Fibroblast of skin of right biceps (primary cell): ENCODE results near the gene DOCK6.
"Not testable (repeated sequence)": the region's sequence is repeated elsewhere in the genome, so short reads cannot be mapped to it uniquely, and the experiment has no call there.

ENCODE experiments used
- DNase-seq: peaks from one replicate; pipeline ENCODE4 v3.0.0-alpha.2; 2013

DOCK6 gene

DNA sequence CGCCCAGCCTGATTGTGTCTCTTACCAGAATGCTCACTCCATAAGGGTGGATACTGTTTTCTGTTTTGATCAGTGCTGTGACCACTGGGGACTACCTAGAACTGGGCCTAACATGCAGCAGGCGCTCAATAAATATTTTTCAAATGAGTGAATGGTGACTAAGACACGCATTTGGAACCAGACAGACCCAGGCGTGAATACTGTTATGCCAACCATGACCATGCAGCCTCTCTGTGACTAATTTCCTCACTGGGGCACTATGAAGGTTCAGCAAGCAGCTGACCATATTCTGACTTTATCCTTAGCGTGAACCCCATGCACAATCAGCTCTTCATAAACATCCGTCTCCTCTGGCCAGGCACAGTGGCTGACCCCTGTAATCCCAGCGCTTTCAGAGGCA is 93.8 kb downstream of the DOCK6 start:
- DNase-seq = peak; percentile 89

DNA sequence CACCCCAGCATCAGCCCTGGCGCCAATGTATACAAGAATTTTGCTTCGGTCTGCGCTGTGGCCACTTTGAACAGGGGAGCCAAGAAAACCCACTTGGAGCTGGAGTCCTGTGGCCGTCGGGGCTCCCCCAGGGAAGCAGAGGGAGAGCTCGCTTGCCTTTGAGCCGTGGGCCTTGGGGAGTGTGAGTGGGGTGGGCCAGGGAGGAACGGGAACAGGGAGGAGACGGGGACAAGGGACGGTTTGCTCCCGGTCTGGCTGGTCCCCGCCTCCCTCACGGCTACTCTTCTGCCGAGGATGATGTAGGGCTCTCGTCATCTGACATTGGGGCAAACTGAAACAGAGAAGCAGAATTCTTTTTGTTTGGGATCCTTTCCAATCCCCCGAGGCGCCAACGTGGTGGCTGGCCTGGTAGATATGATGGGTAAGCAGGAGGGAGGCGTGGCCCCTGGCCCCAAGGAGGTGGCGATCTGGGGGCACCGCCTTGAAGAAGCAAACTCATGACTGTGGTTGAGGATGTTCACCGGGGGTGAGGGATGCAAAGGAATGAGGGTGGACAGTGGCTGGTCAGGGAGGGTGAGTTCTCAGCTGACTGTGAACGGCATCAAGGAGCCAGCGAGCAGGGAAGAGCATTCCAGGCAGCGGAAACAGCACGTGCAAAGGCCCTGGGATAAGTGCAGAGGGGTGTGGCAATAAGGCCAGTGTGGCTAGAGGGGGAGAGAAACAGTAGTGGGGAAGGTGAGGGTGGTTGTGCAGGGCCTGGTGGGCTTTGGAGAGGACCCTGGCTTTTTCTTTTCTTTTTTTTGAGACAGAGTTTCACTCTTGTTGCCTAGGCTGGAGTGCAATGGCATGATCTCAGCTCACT is 95.8 kb downstream of the DOCK6 start:
- no peak for DNase-seq

DNA sequence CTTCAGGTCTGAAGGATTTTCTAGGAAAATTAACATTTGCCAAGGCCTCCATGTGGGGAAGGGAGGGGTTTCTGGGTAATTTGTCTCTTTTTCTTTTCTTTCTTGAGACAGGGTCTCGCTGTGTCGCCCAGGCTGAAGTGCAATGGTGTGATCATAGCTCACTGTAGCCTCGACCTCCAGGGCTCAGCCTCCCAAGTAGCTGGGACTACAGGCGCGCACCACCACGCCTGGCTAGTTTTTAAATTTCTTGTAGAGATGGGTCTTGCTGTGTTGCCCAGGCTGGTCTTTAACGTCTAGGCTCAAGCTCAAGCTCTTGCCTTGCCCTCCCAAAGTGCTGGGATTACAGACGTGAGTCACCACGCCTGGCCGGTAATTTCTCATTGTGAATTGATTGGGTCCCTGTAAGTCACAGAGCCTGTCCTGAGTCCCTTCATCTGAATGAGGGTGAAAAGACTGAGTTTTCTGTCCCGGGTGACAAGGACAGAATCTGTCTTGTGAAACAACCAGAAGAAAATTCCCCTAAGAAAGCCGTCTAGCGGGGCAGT is 96.8 kb downstream of the DOCK6 start:
- DNase-seq = peak; percentile 44

DNA sequence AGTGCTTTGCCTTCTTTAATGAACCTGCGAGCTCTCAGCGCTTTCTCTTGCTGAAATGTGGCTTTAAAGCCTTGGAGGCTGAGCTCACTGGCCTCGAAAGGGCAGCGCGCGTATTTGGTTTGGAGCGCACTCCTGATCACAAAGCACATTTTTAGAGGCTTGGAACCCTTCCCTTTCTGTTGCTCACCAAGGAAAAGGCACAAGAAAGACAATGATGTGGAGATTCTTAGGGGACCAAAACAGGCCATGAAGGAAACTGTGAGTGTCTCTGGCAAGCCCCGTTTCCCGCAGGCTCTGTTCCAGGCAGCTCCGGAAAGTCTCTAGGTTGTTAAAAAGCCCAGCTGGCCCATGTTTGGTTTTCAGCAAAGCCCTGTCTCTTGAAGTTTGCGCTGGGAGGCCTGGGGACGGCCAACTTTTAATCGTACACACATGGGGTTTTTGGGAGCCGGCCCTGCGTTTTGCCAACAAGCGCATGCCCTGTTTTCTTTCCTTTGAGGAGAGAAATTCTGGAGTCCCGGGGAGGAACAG is 97.4 kb downstream of the DOCK6 start:
- peak; percentile 72 for DNase-seq

DNA sequence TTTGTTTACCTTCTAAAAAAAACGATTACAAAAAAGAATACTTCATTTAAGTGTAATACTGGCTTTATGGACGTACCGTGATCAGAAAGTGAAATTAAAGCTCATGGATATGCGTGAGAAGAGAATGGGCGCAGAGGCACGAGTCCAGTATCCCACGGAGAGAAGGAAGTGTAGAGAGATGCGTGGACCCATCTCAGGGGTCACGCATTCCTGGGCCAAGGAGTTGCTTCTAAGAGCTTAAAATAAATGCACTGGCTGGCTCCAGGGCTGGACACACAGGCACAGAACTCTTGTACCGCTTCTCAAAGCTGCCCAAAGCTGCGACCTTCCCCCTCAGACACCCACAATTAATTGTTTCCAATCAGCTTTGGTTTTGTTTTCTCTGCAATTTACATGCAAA is 98.0 kb downstream of the DOCK6 start:
- no peak for DNase-seq

DNA sequence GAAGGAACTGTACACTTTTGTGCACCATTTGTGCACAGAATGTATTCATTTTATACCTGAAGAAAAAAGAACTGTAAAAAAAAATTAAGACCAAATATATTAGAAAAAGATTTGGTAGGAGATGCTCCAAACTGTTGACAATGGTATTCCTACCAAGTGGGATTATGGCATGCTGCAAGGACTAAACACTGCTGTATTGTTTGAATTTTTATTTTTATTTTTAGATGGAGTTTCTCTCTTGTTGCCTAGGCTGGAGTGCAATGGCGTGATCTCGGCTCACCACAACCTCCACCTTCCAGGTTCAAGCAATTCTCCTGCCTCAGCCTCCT is 101.9 kb downstream of the DOCK6 start:
- not testable (repeated sequence) for DNase-seq

DNA sequence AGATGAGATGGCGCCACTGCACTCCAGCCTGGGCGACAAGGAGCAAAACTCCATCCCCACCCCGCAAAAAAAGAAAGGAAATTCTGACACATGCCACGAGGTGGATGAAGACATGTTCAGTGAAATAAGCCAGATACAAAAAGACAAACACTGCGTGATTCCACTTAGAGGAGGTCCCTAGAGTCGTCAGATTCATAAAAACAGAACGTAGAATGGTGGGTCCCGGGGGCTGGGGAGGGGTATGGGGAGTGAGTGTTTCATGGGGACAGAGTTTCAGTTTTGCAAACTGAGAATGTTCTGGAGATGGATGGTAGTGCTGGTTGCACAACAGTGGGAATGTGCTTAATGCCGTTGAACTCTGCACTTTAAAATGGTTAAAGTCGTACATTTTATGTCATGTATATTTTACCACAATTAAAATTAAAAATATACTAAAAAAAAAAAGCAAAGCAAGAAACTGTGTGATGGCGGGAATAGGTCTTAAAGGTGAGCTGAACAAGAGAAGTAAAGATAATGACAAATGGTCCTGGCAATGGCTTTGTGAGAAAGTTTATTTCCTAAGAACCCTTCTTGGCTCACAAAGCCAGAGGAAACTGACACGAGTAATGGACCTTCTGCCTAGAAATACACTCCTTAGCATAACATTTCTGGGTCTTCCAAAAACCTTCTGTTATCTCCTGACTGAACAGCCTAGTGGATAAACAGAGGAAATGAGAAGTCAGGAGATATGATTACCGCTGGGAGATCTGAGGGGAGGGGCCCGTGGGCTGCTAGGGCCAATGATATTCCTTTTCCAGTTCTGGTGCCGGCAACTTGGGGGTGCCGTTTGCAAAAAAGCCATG is 102.5 kb downstream of the DOCK6 start:
- DNase-seq = no peak

DNA sequence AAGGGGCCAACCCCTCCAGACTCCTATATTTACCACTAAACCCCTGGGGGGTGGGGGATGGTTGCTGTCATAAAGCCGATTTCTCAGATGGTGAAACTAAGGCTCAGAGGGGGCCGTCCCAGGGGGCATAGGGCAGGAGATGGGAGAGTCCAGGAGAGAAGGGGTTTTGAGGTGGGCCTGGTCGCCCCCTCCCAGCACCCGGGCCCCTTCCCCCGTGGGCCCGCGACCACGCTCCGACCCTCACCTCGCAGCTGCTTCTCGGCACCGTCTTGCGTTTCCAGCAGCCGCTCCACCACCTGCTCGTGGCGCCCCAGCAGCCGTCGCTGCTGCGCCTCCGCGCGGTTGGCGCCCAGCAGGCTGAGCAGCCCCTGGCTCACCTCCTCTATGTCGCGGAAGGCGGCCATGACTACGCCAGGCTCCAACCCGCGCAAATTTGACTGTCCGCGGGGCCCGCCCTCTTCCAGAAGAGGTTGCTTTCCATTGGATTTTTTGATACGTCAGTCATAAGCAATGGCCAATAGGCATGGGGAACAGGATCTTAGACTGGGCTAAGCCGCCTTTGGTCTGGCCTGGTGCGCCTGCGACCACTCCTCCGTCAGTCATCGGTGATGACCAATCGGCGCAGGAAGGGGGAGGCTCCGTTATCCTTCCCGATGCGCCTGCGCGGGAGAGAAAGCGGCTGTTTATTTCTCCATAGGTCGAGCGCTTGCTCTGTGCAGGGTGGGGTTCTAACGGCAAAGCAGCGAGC is 106.8 kb downstream of the DOCK6 start, which contains the start of gene SPC24:
TSS of gene SPC24 (minus strand) at position 410 of the 748 bp plus-strand sequence. CDS start at position 404, 6 bp downstream.
- peak; percentile 99 for DNase-seq

DNA sequence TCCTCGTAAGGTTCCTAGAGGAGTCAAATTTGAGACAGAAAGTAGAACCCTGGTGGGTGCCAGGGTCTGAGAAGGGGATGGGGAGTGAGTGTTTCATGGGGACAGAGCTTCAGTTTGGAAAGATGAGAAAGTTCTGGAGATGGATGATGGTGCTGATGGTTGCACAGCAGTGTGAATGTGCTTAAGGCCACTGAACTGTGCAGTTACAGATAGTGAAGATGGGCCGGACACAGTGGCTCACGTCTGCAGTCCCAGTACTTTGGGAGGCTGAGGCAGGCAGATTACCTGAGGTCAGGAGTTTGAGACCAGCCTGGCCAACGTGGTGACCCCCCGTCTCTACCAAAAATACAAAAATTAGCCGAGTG is 107.7 kb downstream of the DOCK6 start:
- no peak for DNase-seq

DNA sequence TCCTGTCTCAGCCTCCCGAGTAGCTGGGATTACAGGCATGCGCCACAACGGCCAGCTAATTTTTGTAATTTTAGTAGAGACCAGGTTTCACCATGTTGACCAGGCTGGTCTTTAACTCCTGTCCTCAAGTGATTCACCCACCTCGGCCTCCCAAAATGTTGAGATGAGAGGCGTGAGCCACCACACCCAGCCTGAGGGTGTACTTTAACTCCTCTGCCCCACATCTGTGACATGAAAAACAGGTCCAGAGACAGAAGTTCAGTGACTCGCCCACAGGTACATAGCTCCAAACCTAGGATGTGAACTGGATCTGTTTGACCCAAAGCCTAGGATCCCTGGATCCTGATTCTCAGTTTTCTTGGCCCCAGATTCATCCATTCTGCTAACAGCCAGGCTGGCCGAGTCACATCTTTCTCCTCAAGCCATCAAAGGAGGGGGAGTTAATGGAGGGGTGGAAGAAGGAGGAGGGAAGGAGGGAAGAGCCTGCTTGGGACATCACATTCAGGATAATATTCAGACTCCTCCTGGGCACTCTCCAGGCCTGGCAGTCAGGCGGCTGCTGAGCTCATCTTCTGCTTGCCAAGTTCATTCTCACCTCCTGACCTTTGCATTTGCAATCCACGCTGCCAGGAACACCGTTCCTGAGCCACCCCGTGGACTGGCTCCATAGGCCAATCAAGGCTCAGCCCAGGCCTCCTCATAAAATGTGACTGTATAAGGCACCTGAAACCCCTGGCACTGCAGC is 109.8 kb downstream of the DOCK6 start:
- DNase-seq = peak; percentile 27

DNA sequence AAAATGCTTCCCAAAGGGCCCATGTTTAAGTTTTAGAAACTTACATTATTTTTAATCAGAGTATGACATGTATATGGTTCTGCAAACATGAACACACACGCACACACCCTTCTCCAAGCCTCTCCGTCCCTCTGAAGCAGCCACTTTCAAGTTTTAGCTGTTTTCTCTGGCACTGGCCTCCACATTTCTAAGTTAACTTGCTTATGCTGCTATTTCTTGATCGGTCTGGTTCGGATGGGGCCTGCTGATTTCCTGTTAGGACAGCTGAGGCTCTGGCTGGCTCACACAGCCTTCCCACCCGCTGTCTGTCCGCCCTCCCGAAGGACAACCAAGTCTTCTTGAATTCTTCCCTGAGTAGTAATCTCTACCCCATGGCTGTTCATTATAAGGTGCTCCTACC is 111.1 kb downstream of the DOCK6 start:
- DNase-seq = no peak
